NCI-H2171 (cell line): ENCODE measurements around the gene SOWAHA.

Source experiments
- DNase-seq: peaks from one replicate; lab custom pipeline; 2025; lab: John Stamatoyannopoulos, UW

SOWAHA gene

GRCh38 chr5:132825834-132826391, 12.8 kb downstream of the SOWAHA start:
- DNase-seq = no peak

- no peak for DNase-seq
Observed at GRCh38 chr5:132826424-132827082, 13.5 kb downstream of the SOWAHA start.

GRCh38 chr5:132827943-132828673, 15.0 kb downstream of the SOWAHA start:
- DNase-seq = no peak

GRCh38 chr5:132828846-132829494, 15.9 kb downstream of the SOWAHA start:
- DNase-seq = peak; percentile 17

GRCh38 chr5:132829742-132830435, 16.8 kb downstream of the SOWAHA start:
- peak; percentile 52 for DNase-seq

- DNase-seq = peak; percentile 17
Observed at GRCh38 chr5:132830436-132831094, 17.5 kb downstream of the SOWAHA start, which contains the start of gene SHROOM1. TSS of gene SHROOM1 (minus strand) at chr5:132830647. CDS start at chr5:132826140, 4,507 bp downstream.

- no peak for DNase-seq
Observed at GRCh38 chr5:132831095-132831860, 18.2 kb downstream of the SOWAHA start.

- DNase-seq = no peak
Observed at GRCh38 chr5:132832612-132833011, 19.5 kb downstream of the SOWAHA start.

GRCh38 chr5:132834057-132834456, 21.0 kb downstream of the SOWAHA start:
- DNase-seq = no peak

- DNase-seq = no peak
Observed at GRCh38 chr5:132836852-132837251, 23.8 kb downstream of the SOWAHA start.

GRCh38 chr5:132837868-132838267, 24.8 kb downstream of the SOWAHA start:
- DNase-seq = no peak

- no peak for DNase-seq
Observed at GRCh38 chr5:132838516-132839282, 25.6 kb downstream of the SOWAHA start.

- no peak for DNase-seq
Observed at GRCh38 chr5:132839426-132840301, 26.6 kb downstream of the SOWAHA start.

- DNase-seq = no peak
Observed at GRCh38 chr5:132840313-132840712, 27.2 kb downstream of the SOWAHA start.

GRCh38 chr5:132840896-132841295, 27.8 kb downstream of the SOWAHA start:
- no peak for DNase-seq

GRCh38 chr5:132841305-132841704, 28.2 kb downstream of the SOWAHA start:
- DNase-seq = no peak

GRCh38 chr5:132848270-132848669, 35.2 kb downstream of the SOWAHA start:
- no peak for DNase-seq

GRCh38 chr5:132849347-132849746, 36.2 kb downstream of the SOWAHA start:
- no peak for DNase-seq

- DNase-seq = no peak
Observed at GRCh38 chr5:132850066-132850465, 37.0 kb downstream of the SOWAHA start.
